GM18909 (cell line): Measurements from ENCODE around the gene FNDC11.
"Not testable (repeated sequence)": the region's sequence is repeated elsewhere in the genome, so short reads cannot be mapped to it uniquely, and the experiment has no call there.

Experiments
- ATAC-seq: cut with Tn5 transposase; IDR thresholded peaks from one replicate; pipeline ENCODE4 v1.9.1; 2021; ENCODE audit warnings: mild to moderate bottlenecking; ENCODE audit not compliant: unreplicated experiment, poor library complexity

FNDC11 gene

GRCh38 chr20:63549679-63550282 is 4.2 kb upstream of the FNDC11 start:
- no peak for ATAC-seq

GRCh38 chr20:63551068-63551467 is 2.9 kb upstream of the FNDC11 start:
- ATAC-seq, result no peak

- ATAC-seq, result peak; percentile 40
These were observed 1.3 kb upstream of the FNDC11 start for GRCh38 chr20:63552481-63553249.

- ATAC-seq, result peak; percentile 35
These were observed 567 bp upstream of the FNDC11 start for GRCh38 chr20:63553251-63553932.

- ATAC-seq, result no peak
These were observed 661 bp downstream of the FNDC11 start for GRCh38 chr20:63554361-63555278.

GRCh38 chr20:63555661-63556381 is 1.9 kb downstream of the FNDC11 start:
- ATAC-seq, result no peak

- ATAC-seq, result no peak
These were observed 3.0 kb downstream of the FNDC11 start for GRCh38 chr20:63556873-63557478.

GRCh38 chr20:63557481-63557891 is 3.5 kb downstream of the FNDC11 start:
- no peak for ATAC-seq

- no peak for ATAC-seq
These were observed 5.0 kb downstream of the FNDC11 start for GRCh38 chr20:63558804-63559484.

GRCh38 chr20:63559485-63560332 is 5.8 kb downstream of the FNDC11 start:
- ATAC-seq, result not testable (repeated sequence)

- ATAC-seq, result no peak
These were observed 6.4 kb downstream of the FNDC11 start for GRCh38 chr20:63560333-63560805.

- no peak for ATAC-seq
These were observed 7.1 kb downstream of the FNDC11 start for GRCh38 chr20:63560856-63561609.

GRCh38 chr20:63561624-63562396 is 7.9 kb downstream of the FNDC11 start:
- ATAC-seq, result no peak

- ATAC-seq, result no peak
These were observed 8.7 kb downstream of the FNDC11 start for GRCh38 chr20:63562461-63563224.

GRCh38 chr20:63563225-63563935 is 9.4 kb downstream of the FNDC11 start:
- no peak for ATAC-seq
